LNCaP clone FGC (cell line): ENCODE data around the gene FBXO42.

Source experiments
- DNase-seq: peaks from one replicate; pipeline ENCODE4 v3.0.0-alpha.2; 2011; ENCODE audit warnings: low read depth
- H3K4me3 ChIP-seq: 2 replicates; pipeline ENCODE4 v1.5.1; 2011; ENCODE audit warnings: mild to moderate bottlenecking, low read depth, low read length, control low read depth
- TF ChIP-seq, protein P1 (sequence below): IDR thresholded peaks from 2 replicates; pipeline ENCODE4 v1.5.1; 2012; ENCODE audit warnings: mild to moderate bottlenecking; ENCODE audit not compliant: control insufficient read depth, insufficient read depth; ENCODE audit errors: extremely low read depth

The FBXO42 gene

DNA sequence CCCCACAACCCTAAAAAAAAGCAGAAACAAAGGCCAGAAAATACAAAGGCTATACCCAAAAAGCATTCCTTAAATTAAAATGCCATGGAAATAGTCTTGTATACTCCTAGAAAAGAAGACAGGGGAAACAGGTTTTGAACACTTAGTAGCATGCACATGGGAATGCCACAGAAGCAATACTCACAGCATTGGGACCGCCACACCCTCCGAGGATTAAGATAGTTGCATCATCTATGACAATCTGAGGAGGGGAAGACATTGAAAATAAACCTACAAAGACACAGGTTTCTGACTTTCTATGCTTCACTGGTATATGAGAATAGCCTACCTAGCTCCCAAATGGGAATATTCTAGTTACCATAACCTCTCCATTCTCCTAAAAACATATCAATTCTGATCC is 99.4 kb downstream of the FBXO42 start:
- no peak for DNase-seq
- TF ChIP-seq, protein P1, sequence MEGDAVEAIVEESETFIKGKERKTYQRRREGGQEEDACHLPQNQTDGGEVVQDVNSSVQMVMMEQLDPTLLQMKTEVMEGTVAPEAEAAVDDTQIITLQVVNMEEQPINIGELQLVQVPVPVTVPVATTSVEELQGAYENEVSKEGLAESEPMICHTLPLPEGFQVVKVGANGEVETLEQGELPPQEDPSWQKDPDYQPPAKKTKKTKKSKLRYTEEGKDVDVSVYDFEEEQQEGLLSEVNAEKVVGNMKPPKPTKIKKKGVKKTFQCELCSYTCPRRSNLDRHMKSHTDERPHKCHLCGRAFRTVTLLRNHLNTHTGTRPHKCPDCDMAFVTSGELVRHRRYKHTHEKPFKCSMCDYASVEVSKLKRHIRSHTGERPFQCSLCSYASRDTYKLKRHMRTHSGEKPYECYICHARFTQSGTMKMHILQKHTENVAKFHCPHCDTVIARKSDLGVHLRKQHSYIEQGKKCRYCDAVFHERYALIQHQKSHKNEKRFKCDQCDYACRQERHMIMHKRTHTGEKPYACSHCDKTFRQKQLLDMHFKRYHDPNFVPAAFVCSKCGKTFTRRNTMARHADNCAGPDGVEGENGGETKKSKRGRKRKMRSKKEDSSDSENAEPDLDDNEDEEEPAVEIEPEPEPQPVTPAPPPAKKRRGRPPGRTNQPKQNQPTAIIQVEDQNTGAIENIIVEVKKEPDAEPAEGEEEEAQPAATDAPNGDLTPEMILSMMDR, result no peak
- H3K4me3 ChIP-seq, result no peak overlapping the region

- TF ChIP-seq, protein P1, result no peak
- no peak for DNase-seq
- H3K4me3 ChIP-seq, result no peak overlapping the region
Measured at GRCh38 chr1:16251381-16251780, 100.9 kb downstream of the FBXO42 start.

- no peak for DNase-seq
- TF ChIP-seq, protein P1, result no peak
Measured at GRCh38 chr1:16250524-16251251, 101.6 kb downstream of the FBXO42 start.

GRCh38 chr1:16249596-16250241 is 102.6 kb downstream of the FBXO42 start:
- DNase-seq, result no peak
- TF ChIP-seq, protein P1, result no peak
- no peak overlapping the region for H3K4me3 ChIP-seq

More at GRCh38 chr1:16250524-16251251, 101.6 kb downstream of the FBXO42 start:
- no peak overlapping the region for H3K4me3 ChIP-seq

DNA sequence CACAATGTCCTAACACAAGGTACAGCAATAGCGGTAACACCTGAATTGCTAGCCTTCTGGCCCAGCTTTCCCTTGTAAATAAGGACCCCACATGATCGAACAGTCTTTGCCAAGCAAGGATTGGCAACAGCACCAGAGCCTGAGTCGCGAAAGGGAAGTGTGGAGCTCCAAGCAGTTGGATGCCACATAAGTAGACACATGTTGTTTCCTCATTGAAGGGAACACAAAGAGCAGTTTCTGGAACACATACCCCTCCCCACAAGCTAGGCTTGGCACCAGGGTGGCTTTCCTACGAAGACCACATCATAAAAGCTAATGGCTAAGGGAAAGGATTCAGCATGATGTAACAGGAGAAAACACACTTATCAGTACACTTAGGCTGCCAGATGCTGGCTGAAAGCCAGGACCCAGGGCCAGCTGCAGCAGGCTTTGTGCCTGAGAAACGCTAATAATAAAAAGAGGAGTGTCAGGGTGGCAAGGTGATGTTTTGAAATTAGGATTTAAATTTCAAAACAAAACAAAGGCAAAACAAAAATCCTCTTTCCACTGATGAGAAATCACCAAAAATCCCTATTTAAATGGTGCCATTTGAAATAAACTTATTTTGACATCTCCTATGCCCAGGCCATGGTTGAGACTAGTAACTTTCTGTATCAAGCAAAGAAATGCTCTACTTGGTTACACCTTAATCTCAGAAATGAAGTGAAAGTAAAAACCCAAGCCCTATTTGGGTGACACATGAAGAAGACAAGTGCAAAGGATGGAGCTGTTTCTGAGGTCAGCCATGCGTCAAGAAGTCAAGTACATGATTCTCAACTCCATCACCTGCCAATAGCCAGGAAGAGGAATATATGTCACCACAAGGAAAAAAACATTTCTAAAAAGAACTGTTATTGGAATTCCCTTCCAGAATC is 103.4 kb downstream of the FBXO42 start:
- peak; percentile 91 for DNase-seq
- TF ChIP-seq, protein P1, result no peak
- H3K4me3 ChIP-seq, result no peak overlapping the region

- no peak for DNase-seq
- H3K4me3 ChIP-seq, result no peak overlapping the region
- TF ChIP-seq, protein P1, result no peak
Measured at GRCh38 chr1:16248007-16248436, 104.3 kb downstream of the FBXO42 start.
